NOMO-1 treated with DMSO at 0.1 percent for 48 hours (cell line): ENCODE data around the gene TTLL11.

ENCODE experiments used
- DNase-seq: peaks from one replicate; lab custom pipeline; 2025; ENCODE audit not compliant: unreplicated experiment; lab: John Stamatoyannopoulos, UW

The TTLL11 gene

DNA sequence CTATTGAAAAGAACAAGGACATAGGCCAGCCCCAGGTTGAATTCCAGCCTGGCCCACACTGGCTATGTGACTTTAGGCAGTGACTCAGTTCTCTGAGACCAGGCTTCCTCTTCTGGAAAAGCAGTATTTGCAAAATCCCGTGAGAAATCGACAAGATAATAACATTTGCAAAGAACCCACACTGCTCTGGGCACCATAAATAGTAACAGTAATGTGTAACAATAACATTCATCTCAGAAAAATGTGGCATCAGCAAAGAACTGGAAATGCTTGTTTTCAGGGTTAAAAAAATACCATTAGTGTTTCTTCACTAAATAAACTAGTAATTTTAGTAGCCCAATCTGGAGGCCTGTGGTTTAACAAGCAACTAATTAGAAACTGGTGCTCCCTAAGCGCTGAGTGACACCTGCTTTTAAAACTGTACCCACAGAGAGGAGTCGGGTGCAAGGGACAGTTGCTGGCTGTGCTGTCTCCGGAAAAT lies 148.4 kb downstream of the TTLL11 start:
- no peak for DNase-seq

DNA sequence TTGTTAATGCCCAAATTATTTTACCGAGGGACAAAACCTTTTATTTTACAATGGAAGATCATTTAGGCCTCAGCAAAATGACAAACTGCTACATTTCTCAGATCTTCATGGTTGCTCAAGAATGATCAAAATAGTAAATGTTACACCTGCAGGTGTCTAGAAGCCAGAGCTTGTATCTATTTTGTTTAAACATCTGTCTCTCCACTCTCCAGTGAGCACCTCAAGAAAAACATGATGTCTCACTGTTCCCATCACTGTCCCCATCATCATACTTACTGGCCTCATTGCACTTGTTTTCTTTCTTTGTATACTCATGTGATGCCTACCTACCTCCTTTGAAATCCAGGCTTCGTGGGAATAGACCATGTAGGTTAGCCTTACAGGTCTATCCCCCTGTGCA lies 149.6 kb downstream of the TTLL11 start:
- no peak for DNase-seq

DNA sequence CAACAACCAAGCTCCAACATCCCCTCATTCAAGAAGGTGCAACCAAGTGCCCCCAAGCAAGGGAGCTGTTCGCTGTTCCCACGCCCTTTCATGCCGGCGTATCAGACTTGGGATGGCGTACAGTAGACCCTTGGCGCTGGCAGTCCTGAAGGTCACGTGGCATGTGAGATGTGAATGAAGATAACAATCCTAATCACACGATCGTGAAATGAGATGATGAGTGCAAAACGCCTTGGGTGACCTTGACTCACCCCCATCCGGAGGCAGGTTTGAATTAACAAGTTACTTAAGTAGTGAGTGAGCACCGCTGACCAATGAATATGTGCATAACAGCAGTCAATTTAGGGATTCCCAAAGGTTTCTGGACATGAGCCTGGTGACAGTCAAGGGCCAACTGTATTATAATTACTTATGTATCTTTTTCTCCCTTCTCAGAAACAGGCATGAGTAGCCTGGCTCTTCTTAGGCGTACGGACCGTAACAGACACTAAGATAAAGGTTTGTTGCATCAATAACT lies 150.2 kb downstream of the TTLL11 start:
- DNase-seq = no peak

DNA sequence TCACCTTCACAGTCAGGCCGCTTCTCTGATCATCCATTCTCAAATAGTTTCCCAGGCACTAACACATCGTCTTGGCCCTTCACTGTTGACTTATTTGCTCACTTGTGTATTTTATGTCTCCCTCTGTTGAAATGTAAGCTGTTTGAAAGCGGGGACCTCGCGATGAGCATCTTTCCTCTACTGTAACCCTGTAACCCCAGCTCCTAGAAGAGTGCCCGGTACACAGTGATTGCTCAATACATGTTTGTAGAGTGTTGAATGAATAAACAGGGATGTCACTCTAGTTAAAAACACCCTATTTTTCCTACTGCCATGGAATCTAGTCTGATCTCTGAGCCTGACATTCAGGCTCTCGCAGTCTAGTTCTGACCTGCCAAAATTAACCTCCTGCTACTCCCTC lies 150.8 kb downstream of the TTLL11 start:
- DNase-seq = no peak

DNA sequence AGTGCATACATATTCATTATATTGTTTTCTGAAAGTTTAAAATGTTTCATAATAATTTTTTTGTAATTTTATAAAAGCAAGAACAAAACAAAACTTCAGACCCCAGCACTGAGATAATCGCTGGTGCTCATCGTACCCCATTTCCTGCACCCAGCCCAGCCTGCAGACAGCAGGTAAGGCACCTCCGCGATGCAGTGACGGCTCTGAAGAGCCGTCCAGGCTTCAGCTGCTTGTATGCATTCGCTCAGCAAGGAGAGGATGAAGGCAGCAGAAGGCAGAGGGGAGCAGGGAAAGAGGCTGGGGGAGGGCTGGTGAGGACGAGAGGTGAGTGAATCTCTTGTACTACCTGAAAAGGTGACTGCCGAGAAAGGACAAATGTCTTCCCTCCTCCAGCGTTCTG lies 153.5 kb downstream of the TTLL11 start:
- no peak for DNase-seq

DNA sequence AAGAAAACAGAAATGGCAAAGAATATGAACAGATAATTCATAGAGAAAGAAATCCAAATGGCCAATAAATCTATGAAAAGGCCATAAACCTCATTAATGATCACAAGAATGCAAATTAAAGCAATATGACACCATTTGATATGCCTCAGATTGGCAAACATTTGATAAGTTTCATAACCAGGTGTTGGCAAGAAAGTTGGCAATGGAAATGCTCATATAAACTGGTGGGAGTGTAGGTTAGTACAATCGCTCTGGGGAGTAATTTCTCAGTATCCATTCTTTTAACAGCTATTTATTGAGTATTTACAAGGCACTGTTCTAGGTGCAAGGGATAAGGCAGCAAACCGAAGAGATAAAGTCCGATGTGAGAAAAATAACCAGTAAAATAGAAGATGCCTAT lies 154.5 kb downstream of the TTLL11 start:
- DNase-seq = no peak

DNA sequence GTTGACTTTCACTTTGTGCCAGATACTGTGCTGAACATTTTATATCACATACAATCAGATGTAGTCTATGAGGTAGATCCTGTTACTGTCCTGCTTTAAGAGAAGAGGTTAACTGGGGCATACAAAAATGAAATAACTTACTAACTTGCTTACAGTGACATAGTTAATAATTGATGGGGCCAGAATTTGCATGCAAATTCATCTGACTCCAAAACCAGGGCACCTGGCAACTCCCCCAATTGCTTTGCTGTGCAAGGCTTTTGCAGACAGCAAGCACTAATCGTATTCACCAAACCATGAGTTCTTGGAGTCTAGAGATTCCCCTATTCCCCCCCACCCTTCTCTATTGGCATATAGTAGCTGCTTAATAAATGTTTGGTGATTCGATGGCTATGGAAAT lies 155.9 kb downstream of the TTLL11 start:
- DNase-seq = no peak

DNA sequence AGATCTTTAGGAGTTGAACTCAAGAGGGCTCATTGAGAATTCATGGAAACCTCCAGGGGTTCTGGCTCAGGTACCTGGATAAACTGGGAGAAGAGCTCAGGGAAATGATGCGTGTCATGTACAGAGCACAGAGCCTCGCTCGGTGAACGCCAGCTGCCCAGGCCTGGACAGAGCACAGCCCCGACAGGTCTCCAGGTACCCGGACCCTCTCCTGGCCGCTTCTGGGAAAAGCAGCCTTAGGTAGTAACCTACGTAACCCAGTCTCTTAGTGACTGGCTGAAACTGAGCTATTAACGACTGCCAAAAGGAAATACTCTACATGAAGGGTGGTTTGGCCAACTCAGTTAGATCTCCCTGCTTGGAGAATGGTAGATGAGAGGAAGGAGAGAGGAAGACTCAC lies 157.4 kb downstream of the TTLL11 start:
- no peak for DNase-seq

DNA sequence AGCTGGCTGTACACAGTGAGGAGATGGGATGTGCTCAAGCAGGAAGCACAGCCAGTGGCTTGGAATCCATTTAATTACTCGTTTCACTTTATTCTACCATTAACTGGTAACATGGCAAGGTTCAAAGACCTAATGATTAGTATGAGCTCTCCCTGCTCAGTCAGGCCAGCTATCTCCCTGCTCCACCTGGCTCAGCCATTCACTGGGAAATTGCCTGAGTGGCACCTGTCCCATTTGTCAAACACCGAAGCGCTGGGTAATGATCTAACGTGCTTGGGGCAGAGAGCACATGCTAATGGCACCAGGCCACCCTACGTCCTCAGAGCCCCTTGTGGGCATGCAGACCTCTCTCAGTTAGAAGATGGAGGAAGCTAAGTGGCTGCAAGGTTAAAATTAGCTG lies 162.2 kb downstream of the TTLL11 start:
- DNase-seq = no peak

DNA sequence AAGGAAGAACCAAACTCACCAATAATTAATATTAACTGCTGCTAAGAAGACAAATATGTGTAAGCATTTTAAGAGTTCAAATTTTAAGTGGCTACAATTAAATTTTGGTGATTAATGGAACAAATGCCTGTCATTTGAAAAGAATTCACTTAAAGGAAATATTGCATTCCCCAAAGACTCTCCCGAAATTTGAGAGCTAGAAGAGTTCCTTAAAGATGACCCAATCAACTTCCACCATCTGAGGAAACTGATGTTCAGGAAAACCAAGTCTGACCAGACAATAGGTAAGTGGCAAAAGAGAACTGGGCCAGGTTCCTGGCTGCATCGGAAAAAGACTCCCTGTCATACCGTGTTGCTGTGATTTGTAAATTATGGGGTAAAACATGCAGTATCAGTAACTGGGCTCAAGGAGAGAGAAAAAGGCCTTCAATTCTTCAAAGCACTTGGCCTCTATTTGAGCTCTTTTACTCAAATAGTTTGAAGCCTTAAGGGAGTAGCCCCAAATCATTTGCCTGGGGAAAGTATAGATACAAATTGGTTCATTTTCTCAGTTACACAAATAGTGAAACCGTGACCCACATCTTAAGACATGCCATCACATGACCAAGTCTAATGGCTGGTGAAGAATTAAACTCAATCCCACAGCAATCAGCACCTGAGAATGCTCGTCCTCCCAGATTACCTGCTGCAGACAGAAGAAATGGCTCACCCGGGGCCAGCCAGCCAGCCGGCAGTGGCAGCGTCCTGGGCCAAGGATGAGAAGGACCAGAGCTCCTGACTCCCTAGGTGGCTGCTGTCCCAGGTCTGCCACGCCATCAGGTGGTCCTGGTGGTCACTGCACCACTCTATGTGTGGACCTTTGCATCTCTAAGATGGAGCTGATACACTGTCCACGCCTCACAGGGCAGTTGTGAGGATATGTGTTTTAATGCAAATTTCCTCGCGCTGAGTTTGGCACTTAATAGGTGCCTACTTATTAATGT lies 162.9 kb downstream of the TTLL11 start:
- no peak for DNase-seq

DNA sequence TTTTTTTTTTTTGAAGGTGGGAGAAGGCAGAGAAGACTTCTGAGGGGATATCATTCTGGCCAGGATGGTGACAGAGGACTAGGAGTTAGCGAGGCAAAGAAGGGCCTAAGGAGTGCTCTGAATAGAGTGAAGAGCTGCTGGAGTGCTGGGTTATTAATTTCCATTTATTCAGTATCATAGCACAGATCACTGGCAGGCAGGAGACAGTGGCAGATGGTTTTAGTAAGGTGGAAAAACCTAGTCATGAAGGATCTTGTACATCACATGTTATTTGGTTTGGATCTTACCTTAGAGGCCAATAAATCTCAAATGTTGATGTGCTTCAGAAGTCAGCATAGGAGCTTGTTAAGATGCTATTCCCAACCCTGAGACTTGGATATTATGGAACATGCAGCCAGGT lies 165.5 kb downstream of the TTLL11 start:
- no peak for DNase-seq

DNA sequence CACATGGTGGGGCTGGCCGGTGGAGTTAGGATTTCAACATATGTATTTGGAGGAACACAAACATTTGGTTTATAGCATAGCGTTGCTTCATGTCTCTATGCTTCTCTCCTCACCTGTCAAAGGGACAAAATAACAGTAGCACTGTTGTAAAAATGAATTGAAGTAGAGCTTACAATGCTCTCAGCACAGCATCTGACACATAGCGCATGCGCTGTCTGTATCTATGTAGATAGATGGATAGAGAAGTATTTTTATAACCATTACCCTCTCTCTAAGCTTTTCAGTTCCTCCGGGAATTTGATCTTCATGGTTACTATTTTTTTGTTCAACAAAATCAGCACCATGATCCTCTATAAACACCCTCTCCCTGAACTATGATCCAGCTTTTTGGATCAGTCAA lies 166.0 kb downstream of the TTLL11 start:
- DNase-seq = no peak

DNA sequence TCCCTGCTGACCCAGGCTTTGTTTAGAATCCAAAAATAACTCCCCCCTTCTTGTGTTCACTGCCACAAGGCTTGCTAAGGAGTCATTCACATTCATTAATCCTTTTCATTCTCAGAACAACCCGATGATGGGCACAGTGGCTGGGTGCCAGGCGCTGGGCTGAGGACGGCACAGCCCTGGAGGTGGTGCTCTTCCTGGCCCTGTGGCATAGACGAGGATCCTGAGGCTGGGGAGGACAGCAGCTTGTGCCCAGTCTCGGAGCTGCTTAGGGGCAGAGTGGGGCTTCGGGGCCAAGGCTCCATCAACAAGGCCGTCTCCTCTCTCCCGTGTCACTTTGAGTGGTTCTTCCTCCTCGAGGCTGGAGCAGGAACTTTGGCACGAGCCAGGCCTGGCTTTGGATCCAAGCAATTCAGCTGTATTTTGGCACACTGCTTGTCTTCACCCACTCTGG lies 166.7 kb downstream of the TTLL11 start:
- no peak for DNase-seq

DNA sequence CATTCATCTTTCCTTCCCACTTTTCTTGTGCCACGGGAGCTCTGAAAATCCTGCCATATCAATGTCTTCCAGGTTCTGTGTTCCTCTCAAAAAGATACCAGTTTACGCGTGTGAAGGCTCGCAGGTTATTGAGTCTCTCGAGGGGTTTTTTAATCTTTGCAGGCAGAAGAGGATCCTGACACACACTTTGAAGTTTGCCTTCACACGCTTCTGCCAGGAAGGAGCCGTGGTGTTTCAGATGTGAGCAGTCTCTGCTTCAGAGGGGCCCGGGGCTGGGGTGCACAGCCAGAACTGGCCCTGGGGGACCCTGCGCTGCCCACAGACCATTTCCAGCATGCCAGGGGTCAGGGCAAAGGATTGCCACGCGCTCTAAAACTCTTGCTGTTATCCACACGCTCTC lies 167.2 kb downstream of the TTLL11 start:
- no peak for DNase-seq

DNA sequence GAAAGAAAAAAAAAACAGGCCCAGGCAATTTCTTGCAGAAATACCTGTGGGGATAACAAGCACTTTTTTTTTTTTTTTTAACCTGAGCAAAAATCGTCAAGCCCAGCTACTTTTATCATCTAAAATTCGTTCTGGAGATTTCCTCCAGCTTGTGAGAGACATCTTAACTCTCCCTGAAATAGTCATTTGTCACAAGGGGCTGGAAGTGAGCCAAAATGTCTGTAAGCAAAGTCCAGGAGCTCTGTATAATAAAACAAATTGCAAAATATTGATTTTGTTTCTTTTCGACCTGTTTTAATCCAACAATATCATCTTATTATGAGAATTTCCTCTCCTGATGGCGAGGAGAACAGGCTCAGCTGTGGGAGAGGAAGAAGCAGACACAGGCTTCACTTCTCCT lies 168.4 kb downstream of the TTLL11 start:
- DNase-seq = no peak

DNA sequence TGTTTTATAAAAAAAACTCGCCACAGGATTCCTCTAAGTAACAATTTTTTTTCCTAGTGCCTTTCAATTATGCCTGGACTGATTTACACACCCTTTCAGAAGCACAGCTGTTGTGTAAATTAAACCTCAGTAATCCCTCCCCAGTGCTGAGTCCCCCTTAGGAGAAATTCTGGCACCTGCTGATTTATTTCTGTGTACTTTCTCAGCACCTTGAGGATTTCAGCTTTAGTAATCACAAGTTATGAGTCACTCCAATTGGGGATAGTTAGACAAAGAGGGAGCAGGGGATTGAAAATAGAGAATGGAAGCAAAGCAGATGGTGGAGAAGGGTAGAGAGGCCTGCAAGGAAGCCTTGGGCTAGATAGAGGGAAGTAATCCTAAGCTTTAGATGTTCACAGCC lies 171.7 kb downstream of the TTLL11 start:
- DNase-seq = no peak

DNA sequence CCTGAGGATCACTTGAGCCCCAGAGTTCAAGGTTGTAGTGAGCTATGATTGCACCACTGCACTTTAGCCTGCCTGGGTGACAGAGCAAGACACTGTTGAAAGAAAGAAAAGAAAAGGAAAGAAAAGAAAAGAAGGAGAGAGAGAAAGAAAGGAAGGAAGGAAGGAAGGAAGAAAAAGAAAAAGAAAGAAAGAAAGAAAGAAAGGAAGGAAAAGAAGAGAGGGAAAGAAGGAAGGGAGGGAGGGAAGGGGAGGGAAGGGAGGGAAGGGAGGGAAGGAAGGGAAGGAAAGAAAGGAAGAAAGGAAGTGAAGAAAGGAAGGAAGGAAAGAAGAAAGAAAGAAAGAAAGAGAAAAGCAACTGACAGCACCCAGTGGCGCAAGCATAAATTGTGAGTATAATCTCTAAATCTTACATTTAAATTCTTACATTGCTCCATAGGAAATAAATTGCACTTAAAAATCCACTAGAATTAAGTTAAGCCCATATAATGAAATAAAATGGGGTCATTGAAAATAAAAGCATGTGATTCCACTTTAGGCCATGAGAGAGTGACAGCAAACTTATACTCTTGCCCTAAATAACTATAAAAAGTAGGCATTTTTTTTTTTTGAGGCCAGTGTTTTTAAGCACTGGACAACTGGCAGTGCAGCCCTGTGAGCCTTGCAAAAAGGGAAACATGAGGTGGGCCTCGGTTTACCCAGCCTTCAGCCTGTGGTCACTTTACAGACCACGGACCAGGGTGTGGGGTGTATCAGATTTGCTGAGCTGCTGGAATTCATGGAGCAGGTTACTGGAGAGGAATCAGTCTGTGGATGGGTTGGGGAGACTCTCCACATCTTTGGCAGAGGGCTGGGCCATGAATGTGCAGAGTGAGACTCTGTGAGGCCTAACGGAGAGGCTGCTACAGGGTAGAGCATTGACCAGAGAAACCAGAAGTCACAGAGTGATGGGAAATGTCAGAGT lies 175.5 kb downstream of the TTLL11 start:
- no peak for DNase-seq

DNA sequence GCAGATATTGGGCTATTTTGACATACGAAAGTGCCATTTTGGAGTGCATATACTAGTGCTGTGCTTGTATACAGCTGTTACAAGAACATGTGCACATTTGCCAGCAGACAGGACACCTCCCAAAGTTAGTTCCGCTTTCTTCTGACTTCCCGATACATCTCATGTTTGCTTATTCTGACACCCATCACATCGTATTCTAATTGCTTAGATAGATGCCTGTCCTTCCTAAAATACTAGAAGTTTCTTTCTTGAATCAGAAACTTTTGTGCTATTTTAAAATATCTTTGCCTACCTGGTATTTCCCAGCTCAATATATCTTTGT lies 177.8 kb downstream of the TTLL11 start:
- DNase-seq = peak; percentile 82

DNA sequence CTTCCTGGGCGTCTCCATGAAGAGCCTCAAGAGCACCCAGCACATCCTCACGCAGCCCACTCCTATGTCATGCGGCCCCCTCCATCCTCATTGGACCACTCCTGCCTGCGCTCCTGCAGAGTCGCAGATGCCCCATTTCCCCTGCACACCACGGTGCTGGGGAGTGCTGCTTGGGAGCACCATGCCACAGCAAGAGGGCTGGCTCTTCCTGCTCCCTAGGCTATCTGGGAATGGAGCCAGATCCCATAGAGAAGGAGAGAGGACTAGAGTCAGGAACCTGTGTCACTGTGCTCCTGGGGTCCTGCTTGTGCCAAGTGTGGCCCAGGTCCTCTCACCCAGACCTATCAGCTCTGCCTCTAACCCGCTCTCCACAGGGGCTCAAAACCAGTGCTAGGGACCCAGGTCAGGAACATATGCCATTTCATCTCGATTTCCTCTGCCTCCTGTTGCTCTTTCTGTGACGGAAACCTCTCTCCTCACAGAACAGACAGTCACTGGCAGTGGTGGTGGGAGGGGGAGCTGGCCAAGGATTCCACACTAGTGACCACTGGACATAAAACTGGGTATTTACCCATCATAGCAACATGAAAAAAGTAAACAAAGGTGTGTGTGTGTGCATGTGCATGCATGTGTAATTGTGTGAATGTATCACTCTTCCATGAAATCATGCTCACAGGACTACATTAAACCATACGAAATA lies 178.4 kb downstream of the TTLL11 start:
- DNase-seq = no peak

DNA sequence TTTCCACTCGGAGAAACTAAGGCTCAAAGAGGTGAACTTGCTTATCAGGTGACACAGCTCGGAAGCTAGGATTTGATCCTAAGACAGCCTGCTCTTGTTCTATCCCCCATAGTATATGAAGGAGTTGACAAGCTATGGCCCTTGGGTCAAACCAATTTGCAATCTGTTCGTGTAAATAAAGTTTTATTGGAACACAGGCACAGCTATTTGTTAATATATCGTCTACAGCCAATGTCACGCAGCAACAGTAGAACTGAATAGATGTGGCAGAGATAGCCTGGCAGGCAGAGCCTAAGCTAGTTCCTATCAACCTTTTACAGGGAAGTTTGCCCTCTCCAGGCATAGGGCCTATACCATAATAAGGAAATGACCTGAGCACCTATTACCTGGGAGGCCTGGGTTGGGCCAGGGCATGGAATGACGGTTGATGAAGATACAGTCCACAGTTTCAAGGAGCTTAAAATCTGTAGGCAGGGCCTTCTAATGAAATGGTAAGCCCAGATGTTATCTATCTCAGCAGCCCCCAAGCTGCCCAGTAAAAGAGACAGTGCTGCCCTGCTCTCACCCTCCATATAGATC lies 179.0 kb downstream of the TTLL11 start:
- DNase-seq = no peak
